Right cardiac atrium (tissue), 5 donors: Measurements from ENCODE around the gene ZGRF1. TPM values are rescaled to one million over a fixed set of nuclear protein-coding genes. Genes with fewer than 3 reads are reported as not detected.
"Not testable (repeated sequence)": the region's sequence is repeated elsewhere in the genome, so short reads cannot be mapped to it uniquely, and the experiment has no call there.

Experiments
- ATAC-seq, 2 donors: fragments of 200-7000 bp; cut with Tn5 transposase; one replicate each; pipeline versions ENCODE4 v1.8.0 to v1.9.1; 2020; ENCODE audit warnings: moderate library complexity in 2 of 2, mild to moderate bottlenecking in 1 of 2
- DNase-seq, 3 donors: peaks; one replicate each; pipeline ENCODE4 v3.0.0-alpha.2; 2020
- H3K27ac ChIP-seq: one replicate; pipeline ENCODE4 v1.5.1; 2013; ENCODE audit warnings: mild to moderate bottlenecking, low read length, control low read depth, moderate library complexity
- H3K27me3 ChIP-seq: one replicate; pipeline ENCODE4 v1.6.1; 2013; ENCODE audit not compliant: control insufficient read depth, insufficient read depth
- H3K4me1 ChIP-seq: one replicate; pipeline ENCODE4 v1.6.1; 2013; ENCODE audit warnings: low read length; ENCODE audit not compliant: control insufficient read depth, insufficient read depth
- H3K4me3 ChIP-seq: one replicate; pipeline ENCODE4 v1.5.1; 2013; ENCODE audit warnings: low read length, control low read depth
- H3K9me3 ChIP-seq: one replicate; pipeline ENCODE4 v1.6.1; 2013; ENCODE audit warnings: low read length; ENCODE audit not compliant: control insufficient read depth
- WGBS: extraction: QIAGEN DNeasy Blood & Tissue Kit; methylation state at CpG from one replicate; pipeline ENCODE4 v1.1.7; 2013; 5-methylcytosine and 5-hydroxymethylcytosine counted together
- intact Hi-C, 4 donors: fragments of 100-400 bp; cut with DNase I; formaldehyde crosslinking; loops; one replicate each; pipeline versions ENCODE4 v1.11.0 to v1.14.0; 2022 to 2023
- polyA plus RNA-seq: library from polyadenylated mRNA; stranded (reverse); fragments of 200-250 nt; gene quantifications from one replicate; pipeline ENCODE4 v1.2.3, GENCODE V29; 2013
- total RNA-seq, 4 donors: library from RNA; stranded (reverse); fragmentation: NEBNext Ultra II Directional; extraction: Animal tissue kit (Norgen Biotek cat#: 25700); gene quantifications; one replicate each; pipeline ENCODE4 v1.2.1, GENCODE V29; 2021
- donor health status: healthy with polysubstance abuse.
- donor health status: DM: no; HTN: yes; CAD: no.
- donor health status: DM: no; HTN: no; CAD: no.
- donor health status: DM: no; HTN: yes; CAD: no; lungs with severe emphysema.
- donor health status: DM: yes; HTN: yes; CAD: no.

Gene ZGRF1
- total and polyA plus RNA-seq, 5 donors, result 1.2 to 2.5 (median 2.4) TPM

DNA sequence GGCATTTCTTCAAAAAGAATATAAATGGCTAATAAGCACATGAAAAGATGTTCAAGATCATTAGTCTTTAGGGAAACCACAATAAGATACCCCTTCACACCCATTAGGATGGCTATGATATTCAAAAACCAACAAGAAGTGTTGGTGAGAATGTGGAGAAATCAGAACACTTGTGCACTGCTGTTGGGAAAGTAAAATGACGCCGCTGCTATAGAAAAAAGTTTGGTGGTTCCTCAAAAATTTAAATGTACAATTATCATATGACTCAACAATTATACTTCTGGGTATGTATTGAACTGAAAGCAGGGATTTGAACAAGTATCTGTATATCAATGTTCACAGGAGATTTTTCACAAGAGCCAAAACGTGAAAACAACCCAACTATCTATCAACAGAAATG, 91.4 kb downstream of the ZGRF1 start:
- no peak for DNase-seq
- Histone ChIP-seq H3K27me3 (no peaks in the 10 kb centered on the region), H3K9me3 (no peaks in the 10 kb centered on the region), H3K4me1 (no peaks in the 10 kb centered on the region), H3K4me3 (no peak overlapping the region), H3K27ac (no peak overlapping the region)
- 94% methylated on average over 3 of the region's 3 CpGs for WGBS
- intact Hi-C loops, result no loop called here
- no peak for ATAC-seq

DNA sequence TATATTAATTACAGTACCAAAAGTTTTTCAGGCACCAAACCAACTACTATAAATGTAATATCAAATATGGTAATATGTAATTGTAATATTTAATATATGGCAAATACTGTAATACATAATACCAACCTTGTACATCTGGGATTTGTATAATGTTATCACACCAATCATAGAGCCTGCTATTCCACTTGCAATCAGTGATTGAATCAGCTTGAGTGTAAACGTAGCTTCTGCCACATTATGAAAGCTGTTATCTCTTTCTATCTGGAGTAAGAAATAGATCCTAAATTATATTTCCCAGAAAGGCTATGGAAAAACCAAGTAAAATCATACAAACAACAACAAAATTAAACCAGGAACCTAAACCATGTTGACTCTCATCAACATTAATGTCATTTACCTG, 96.0 kb downstream of the ZGRF1 start:
- ATAC-seq, result no peak
- no peak overlapping the region for H3K4me3 ChIP-seq
- no peaks in the 10 kb centered on the region for H3K4me1 ChIP-seq
- 84% methylated on average over 1 of the region's 1 CpG for WGBS
- intact Hi-C loops, result no loop called here
- DNase-seq, result no peak
- no peaks in the 10 kb centered on the region for H3K27me3 ChIP-seq
- no peak overlapping the region for H3K27ac ChIP-seq
- no peaks in the 10 kb centered on the region for H3K9me3 ChIP-seq

DNA sequence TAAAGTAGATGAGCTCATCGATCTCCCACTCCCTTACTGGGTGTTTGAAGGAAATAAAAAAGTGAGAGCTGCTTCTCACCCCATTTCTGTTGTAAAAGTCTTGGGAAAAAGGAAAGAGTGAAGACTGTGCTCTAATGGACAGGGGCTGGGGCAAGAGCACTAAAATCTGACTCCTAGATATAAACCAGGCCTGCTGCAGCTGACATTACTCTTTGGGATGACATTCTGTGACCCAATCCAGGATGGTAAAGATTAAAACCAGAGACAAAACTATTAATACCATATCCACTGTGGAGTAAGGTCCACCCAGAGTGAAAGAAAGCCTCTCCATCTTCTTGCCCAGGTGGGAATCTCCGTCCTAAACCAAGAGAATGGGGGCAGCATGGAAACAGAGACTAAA, 100.6 kb downstream of the ZGRF1 start:
- intact Hi-C loops, result no loop called here
- H3K4me1 ChIP-seq, result no peaks in the 10 kb centered on the region
- WGBS, result 79% methylated on average over 2 of the region's 2 CpGs
- no peaks in the 10 kb centered on the region for H3K27me3 ChIP-seq
- H3K9me3 ChIP-seq, result no peaks in the 10 kb centered on the region
- no peak overlapping the region for H3K27ac ChIP-seq
- DNase-seq (no peak), ATAC-seq (no peak)
- no peak overlapping the region for H3K4me3 ChIP-seq

DNA sequence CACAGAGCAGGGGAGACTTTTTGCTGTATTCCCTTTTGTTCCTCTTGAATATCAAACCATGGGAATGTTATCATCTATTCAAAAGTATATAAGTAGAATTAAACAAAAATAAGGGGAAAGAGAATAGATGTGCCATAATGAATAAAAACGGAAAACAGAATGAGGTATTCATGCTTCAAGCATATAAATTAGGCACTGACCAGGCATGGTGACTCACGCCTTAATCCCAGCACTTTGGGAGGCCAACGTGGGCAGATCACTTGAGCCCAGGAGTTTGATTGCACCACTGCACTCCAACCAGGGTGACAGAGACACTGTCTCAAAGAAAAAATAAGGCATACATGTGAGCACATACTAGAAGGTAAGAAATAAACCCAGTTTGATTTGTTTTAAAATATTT, 104.4 kb downstream of the ZGRF1 start:
- intact Hi-C loops, result no loop called here
- WGBS, result 78% methylated on average over 3 of the region's 3 CpGs
- H3K4me1 ChIP-seq, result no peaks in the 10 kb centered on the region
- no peaks in the 10 kb centered on the region for H3K27me3 ChIP-seq
- no peak for ATAC-seq
- no peak overlapping the region for H3K4me3 ChIP-seq
- no peak for DNase-seq
- H3K9me3 ChIP-seq, result no peaks in the 10 kb centered on the region
- no peak overlapping the region for H3K27ac ChIP-seq

DNA sequence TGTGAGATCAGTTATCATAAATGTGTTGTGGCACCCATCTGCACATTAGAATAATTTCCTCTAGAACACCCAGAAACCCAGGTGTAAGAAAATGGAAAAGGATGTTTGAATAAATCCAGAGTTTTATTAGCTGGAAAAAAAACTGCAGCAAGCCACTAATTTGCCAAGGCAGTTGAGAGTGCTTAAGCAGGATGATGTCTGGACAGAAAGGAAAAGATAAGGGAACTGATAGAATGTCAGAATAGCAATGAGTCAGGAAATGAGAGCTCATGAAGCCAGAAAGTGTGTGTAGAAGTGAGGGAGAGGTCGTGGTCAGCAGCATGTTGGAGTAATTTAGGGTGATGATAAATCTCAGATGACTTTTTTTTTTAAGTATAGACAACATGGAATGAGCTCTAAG, 105.6 kb downstream of the ZGRF1 start:
- DNase-seq, result no peak
- Histone ChIP-seq H3K27me3 (no peaks in the 10 kb centered on the region), H3K4me3 (no peak overlapping the region), H3K27ac (no peak overlapping the region), H3K4me1 (no peaks in the 10 kb centered on the region), H3K9me3 (no peaks in the 10 kb centered on the region)
- intact Hi-C loops, result no loop called here
- WGBS, result 11% methylated on average over 1 of the region's 1 CpG
- ATAC-seq, result no peak

DNA sequence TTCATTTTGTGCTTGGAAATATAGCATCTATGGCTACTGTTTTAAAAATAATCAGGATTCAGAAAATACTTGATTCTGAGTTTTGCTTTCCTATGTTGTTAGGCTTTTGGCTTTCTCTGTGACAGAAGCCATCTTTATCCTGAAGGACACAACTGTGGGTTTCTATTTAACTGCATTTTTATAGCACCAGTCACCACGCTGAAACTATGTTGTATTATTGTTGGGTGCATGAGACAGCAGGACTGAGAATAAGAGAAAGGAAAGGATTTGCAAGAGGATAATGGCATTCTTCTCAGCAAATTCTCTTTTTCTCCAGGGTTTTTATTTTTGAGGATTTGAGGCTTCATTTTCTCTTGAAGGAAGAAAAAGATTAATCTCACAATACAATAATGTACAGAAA, 110.6 kb downstream of the ZGRF1 start:
- Histone ChIP-seq H3K27me3 (no peaks in the 10 kb centered on the region), H3K9me3 (no peaks in the 10 kb centered on the region), H3K4me1 (no peaks in the 10 kb centered on the region), H3K27ac (no peak overlapping the region), H3K4me3 (no peak overlapping the region)
- intact Hi-C loops, result loop anchor here in 1 of 4 donors (10.0 kb wide), 1 partner anchor 191 kb away; no protein-coding TSS in a partner anchor
- DNase-seq (no peak), ATAC-seq (no peak)
- WGBS, result 73% methylated on average over 1 of the region's 1 CpG

DNA sequence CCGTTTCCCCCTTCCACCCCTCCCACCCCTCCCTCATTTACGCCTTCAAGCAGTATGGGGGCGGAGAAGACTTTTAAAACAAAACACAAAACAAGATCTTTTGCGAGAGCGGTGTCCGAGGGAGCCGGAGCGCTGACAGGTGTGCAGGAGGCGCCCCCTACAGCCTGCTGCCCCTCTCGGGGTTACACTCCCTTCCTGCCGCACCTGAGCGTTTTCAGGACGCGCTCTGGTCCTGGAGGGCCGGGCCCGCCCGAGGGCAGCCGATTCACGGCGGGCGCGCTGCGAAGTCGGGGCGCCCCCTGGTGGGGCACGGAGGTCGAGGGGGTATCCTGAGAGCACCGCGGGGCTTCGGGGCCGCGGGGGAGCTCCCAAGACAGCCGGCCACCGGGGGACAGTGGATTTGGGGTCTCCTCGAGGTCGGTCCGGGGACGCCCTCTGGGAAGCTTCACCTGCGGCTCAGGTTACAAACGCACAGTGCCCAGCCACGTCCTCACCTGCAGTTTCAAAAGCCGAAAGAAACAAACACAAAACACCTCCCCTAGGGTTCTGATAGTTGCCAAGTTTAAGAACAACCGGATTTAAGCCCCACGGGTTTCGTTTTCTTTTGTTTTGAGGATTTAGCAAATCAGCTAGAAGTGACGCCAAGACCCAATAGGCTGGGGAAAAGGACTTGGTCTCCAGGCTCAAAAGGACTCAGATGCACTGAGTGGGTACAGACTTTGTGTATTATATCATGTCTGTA, 112.8 kb downstream of the ZGRF1 start:
- 2% methylated on average over 46 of the region's 46 CpGs for WGBS
- DNase-seq, result peak; percentile 39 to 82 (median 79)
- Histone ChIP-seq H3K4me3 (peak overlapping the region; percentile 49), H3K27me3 (no peaks in the 10 kb centered on the region), H3K9me3 (no peaks in the 10 kb centered on the region), H3K4me1 (no peaks in the 10 kb centered on the region), H3K27ac (no peak overlapping the region)
- intact Hi-C loops, result loop anchor here in 3 of 4 donors (5.0 to 10.0 kb wide), 2 partner anchors 189 to 197 kb away; no protein-coding TSS in a partner anchor
- ATAC-seq, result peak; percentile 85

DNA sequence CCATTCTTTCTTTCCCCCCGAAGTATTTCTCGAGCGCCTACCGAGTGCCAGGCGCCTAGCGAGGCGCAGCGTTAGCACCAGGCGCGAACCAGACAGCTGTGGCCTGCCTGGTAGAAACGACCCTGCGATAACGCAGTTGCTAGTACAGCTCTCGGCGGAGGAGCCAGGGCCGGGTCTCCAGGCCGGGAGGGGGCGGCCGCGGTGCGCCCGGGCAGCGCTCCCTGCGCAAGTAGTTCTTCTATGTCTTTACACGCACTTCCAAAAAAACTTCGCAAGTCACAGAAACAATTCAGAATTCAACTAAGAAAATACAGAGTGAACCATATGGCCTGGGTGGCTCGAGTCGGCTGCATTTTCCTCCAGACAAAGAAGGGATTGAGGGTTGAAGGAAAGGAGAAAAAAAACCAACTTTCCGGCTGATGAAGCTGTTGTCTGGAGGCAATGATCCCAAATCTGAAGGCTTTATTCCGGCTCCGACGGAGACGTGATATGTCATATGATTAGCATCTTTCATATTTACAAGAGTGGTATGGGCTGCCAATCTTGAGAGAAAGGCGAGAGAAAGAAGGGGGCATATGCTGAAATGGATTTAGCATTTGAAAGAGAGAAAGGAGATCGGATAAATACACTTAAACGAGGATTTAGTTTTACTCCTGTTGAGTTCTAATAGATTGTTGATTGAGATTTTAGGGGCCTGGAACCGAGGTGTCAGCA, 113.5 kb downstream of the ZGRF1 start:
- Histone ChIP-seq H3K27me3 (no peaks in the 10 kb centered on the region), H3K4me3 (peak overlapping the region; percentile 49), H3K4me1 (no peaks in the 10 kb centered on the region), H3K9me3 (no peaks in the 10 kb centered on the region), H3K27ac (no peak overlapping the region)
- intact Hi-C loops, result loop anchor here in 3 of 4 donors (5.0 to 10.0 kb wide), 2 partner anchors 188 to 196 kb away; no protein-coding TSS in a partner anchor
- WGBS, result 3% methylated on average over 37 of the region's 37 CpGs
- peak; percentile 23 to 76 (median 67) for DNase-seq
- ATAC-seq, result peak in 1 of 2 donors; percentile 55

DNA sequence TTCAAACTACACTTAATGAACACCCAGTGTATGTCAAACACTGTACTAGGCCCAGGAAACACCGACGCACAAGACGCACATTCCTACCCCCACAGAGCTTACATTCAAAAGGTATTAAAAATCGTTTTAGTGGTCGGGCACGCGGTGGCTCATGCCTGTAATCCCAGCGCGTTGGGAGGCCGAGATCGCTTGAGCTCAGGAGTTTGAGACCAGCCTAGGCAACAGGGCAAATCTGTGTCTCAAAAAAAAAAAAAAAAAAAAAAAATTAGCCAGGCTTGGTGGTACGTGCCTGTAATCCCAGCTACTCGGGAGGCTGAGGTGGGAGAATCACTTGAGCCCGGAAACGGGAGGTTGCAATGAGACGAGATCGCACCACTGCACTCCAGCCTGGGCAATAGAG, 114.3 kb downstream of the ZGRF1 start:
- not testable (repeated sequence) for H3K9me3 ChIP-seq, ATAC-seq, H3K4me1 ChIP-seq, H3K27ac ChIP-seq, H3K4me3 ChIP-seq, H3K27me3 ChIP-seq
- 12% methylated on average over 17 of the region's 17 CpGs for WGBS
- intact Hi-C loops, result loop anchor here in 3 of 4 donors (5.0 to 10.0 kb wide), 2 partner anchors 188 to 195 kb away; no protein-coding TSS in a partner anchor
- DNase-seq, result peak in 1 of 3 donors; percentile 44

DNA sequence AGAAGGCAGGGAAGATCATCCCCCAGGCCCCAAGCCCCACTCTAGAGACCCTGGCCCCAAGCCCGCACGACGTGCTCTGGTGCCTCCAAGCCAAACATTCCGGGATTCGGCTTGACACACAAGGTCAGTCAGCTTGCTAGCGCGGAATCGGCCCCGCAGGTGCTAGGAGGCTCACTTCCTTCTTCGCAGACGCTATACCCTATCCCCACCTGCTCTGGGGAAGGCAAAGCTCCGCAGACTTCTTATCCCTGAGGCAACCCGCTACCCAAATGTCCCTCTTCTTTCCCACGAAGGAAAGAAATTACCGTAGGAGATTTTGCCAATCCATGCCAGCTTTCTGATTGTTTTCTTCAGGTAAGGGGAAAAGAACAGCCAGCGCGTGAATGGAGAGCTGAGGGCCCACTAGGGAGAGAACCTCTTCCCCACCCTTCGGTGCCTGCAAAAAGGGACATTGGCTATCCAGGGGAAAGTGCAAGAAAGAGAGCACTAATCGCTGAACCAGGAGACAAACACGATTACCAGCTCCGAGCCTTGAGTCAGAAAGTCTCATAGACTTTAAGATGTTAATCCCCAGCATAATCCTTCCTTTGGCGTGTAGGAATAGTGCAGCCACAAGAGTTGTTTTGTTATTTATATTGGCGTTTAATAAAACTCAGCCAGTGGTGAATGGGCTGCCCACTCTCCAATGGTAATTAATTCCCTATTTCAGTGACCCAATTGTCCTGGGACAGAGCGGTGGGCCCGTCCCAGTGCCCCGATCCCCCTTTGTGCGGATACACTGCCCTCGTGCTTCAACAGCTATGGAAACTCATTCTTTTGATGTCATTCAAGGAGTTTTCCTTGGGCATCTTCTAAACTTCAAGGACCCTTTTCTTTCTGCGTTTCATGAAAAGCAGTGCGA, 115.3 kb downstream of the ZGRF1 start:
- DNase-seq (no peak), ATAC-seq (no peak)
- Histone ChIP-seq H3K27ac (no peak overlapping the region), H3K4me3 (no peak overlapping the region), H3K4me1 (no peaks in the 10 kb centered on the region), H3K9me3 (no peaks in the 10 kb centered on the region), H3K27me3 (no peaks in the 10 kb centered on the region)
- intact Hi-C loops, result loop anchor here in 3 of 4 donors (5.0 to 10.0 kb wide), 2 partner anchors 187 to 194 kb away; no protein-coding TSS in a partner anchor
- WGBS, result 7% methylated on average over 30 of the region's 30 CpGs
